Measurements from ENCODE around the gene MAPK4. TPM values are rescaled to one million over a fixed set of nuclear protein-coding genes. Genes with fewer than 3 reads are reported as not detected.

Gene MAPK4
- total RNA-seq, 2 donors from 2014 or later: not detected

- no peaks in the 10 kb centered on the region for H3K9me3 Mint-ChIP-seq
- DNase-seq (ENCODE audit: low spot score) (no peak), ATAC-seq (no peak)
- no peaks in the 10 kb centered on the region for H3K4me1 Mint-ChIP-seq (ENCODE audit: low read depth in 2 of 2)
- no peaks in the 10 kb centered on the region for H3K36me3 Mint-ChIP-seq
- H3K4me3 Mint-ChIP-seq: no peak overlapping the region
- no peak overlapping the region for H3K27ac Mint-ChIP-seq
- no peaks in the 10 kb centered on the region for H3K27me3 Mint-ChIP-seq
Measured at GRCh38 chr18:50638016-50638883, 78.4 kb downstream of the MAPK4 start.

DNA sequence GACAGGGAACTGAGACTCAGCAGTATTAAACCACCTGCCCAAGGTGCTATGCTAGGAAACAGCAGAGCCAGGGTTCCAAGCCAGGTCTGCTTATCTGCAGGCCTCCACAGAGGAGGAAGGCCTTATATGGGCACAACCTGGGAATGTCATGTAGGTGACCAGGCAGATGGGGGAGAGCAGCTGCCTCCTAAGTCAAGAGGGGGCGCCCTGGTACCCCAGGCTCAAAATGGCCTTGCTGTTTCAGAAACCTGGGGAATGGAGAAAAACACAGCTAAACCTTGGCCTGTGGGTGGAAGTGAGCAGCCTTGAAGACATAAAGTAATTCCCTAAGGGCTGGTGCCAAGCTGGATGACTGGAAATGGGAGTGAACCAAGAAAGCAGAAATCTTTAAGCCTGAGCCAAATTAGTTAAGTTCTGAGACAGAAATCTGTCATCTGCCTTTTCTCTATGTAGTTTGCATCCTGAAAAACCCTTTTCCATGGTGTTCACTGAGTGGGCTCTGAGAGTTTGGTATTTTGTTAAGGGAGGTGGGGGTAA is 79.1 kb downstream of the MAPK4 start:
- Mint-ChIP-seq H3K4me1 (ENCODE audit: low read depth in 2 of 2) (no peaks in the 10 kb centered on the region), H3K4me3 (no peak overlapping the region), H3K27ac (no peak overlapping the region), H3K9me3 (no peaks in the 10 kb centered on the region), H3K27me3 (peaks cover 0 to 3% of the 10 kb centered on the region in 2 donors), H3K36me3 (no peaks in the 10 kb centered on the region)
- ATAC-seq (no peak), DNase-seq (ENCODE audit: low spot score) (no peak)

GRCh38 chr18:50639711-50640110 is 79.8 kb downstream of the MAPK4 start:
- H3K27ac Mint-ChIP-seq: no peak overlapping the region

DNA sequence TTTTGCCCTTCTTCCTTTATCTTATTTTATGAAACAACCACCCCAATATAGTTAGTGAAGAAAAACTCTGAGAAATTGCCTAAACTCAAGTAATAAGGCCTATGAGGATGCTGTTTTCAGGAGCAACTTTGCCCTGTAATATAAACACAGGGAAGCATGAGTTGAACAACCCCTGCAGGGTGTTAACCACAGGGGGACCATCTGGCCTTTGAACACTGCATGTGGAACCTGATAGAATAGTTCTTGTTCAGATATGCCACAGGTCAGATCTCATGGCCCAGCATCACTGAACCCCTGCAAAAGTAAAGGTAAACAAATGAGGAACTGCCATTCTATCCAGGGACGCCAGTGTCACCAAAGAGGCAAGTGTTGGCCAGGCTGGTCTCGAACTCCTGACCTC is 82.6 kb downstream of the MAPK4 start:
- DNase-seq (ENCODE audit: low spot score) (no peak), ATAC-seq (no peak)
- Mint-ChIP-seq H3K4me1 (ENCODE audit: low read depth in 2 of 2) (no peaks in the 10 kb centered on the region), H3K36me3 (no peaks in the 10 kb centered on the region), H3K27ac (no peak overlapping the region), H3K9me3 (no peaks in the 10 kb centered on the region), H3K4me3 (no peak overlapping the region), H3K27me3 (peaks cover 0 to 5% of the 10 kb centered on the region in 2 donors)

More at GRCh38 chr18:50639711-50640110, 79.8 kb downstream of the MAPK4 start:
- ATAC-seq (no peak), DNase-seq (ENCODE audit: low spot score) (no peak)
- no peaks in the 10 kb centered on the region for H3K4me1 Mint-ChIP-seq (ENCODE audit: low read depth in 2 of 2)
- peaks cover 0 to 5% of the 10 kb centered on the region in 2 donors for H3K27me3 Mint-ChIP-seq
- H3K9me3 Mint-ChIP-seq: no peaks in the 10 kb centered on the region
- H3K36me3 Mint-ChIP-seq: no peaks in the 10 kb centered on the region
- no peak overlapping the region for H3K4me3 Mint-ChIP-seq

GRCh38 chr18:50644146-50644545 is 84.3 kb downstream of the MAPK4 start:
- Mint-ChIP-seq H3K36me3 (no peaks in the 10 kb centered on the region), H3K27ac (no peak overlapping the region), H3K4me1 (ENCODE audit: low read depth in 2 of 2) (no peaks in the 10 kb centered on the region), H3K4me3 (no peak overlapping the region), H3K27me3 (peaks cover 0 to 5% of the 10 kb centered on the region in 2 donors), H3K9me3 (no peaks in the 10 kb centered on the region)
- no peak for DNase-seq (ENCODE audit: low spot score)
- no peak for ATAC-seq

DNA sequence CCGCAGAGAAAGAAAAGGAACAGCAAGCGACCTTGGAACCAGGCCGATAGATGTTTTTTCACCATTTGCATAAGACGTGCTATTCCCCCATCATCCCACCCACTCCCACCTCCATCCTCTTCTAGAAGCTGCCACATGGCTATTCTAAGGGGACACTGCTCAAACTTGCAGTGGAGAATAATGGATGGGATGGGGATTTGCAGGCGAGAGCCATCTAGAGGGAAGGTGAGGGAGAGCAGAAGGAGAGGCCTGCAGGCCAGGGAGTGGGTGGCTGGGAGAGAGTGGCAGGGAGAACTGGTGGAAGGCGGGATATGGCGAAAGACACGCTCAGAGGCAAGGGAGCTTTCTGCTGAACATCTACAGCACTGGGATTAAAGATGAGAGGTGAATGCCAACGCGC is 84.9 kb downstream of the MAPK4 start:
- ATAC-seq: no peak
- DNase-seq (ENCODE audit: low spot score): no peak
- H3K4me1 Mint-ChIP-seq (ENCODE audit: low read depth in 2 of 2): no peaks in the 10 kb centered on the region
- no peak overlapping the region for H3K27ac Mint-ChIP-seq
- H3K27me3 Mint-ChIP-seq: peaks cover 0 to 5% of the 10 kb centered on the region in 2 donors
- H3K4me3 Mint-ChIP-seq: no peak overlapping the region
- H3K36me3 Mint-ChIP-seq: no peaks in the 10 kb centered on the region
- H3K9me3 Mint-ChIP-seq: no peaks in the 10 kb centered on the region

- ATAC-seq (no peak), DNase-seq (ENCODE audit: low spot score) (no peak)
- Mint-ChIP-seq H3K9me3 (no peaks in the 10 kb centered on the region), H3K4me3 (no peak overlapping the region), H3K27me3 (peaks cover 3 to 6% of the 10 kb centered on the region in 2 donors), H3K27ac (no peak overlapping the region), H3K36me3 (no peaks in the 10 kb centered on the region), H3K4me1 (ENCODE audit: low read depth in 2 of 2) (no peaks in the 10 kb centered on the region)
Measured at GRCh38 chr18:50647237-50647636, 87.3 kb downstream of the MAPK4 start.

DNA sequence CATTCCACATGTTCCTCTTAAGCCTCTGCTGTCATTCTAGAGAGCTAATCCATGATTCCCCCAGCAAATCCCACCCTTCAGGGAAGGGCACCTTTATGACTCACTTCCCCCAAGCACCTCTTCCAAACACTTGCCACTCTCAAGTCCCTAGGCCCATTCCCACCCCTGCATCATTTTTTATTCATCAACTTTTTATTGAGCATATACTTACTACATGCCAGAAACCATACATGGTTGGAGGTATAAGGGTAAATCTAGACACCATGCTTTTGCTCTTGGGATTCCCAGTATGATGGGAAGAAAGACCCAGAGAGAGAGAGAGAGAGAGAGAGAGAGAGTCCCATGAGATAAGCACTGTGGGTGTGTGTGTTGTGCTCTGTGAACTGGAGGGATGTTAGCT is 87.9 kb downstream of the MAPK4 start:
- Mint-ChIP-seq H3K27me3 (peaks cover 6 to 9% of the 10 kb centered on the region in 2 donors), H3K9me3 (no peaks in the 10 kb centered on the region), H3K4me3 (no peak overlapping the region), H3K4me1 (ENCODE audit: low read depth in 2 of 2) (no peaks in the 10 kb centered on the region), H3K36me3 (no peaks in the 10 kb centered on the region), H3K27ac (no peak overlapping the region)
- no peak for DNase-seq (ENCODE audit: low spot score)
- peak in 1 of 2 donors; percentile 2 for ATAC-seq

- DNase-seq (ENCODE audit: low spot score) (no peak), ATAC-seq (no peak)
- Mint-ChIP-seq H3K4me3 (no peak overlapping the region), H3K27ac (no peak overlapping the region), H3K4me1 (ENCODE audit: low read depth in 2 of 2) (no peaks in the 10 kb centered on the region), H3K36me3 (no peaks in the 10 kb centered on the region), H3K9me3 (no peaks in the 10 kb centered on the region), H3K27me3 (peaks cover 2 to 9% of the 10 kb centered on the region in 2 donors)
Measured at GRCh38 chr18:50649821-50650220, 89.9 kb downstream of the MAPK4 start.

- Mint-ChIP-seq H3K4me3 (no peak overlapping the region), H3K4me1 (ENCODE audit: low read depth in 2 of 2) (no peaks in the 10 kb centered on the region), H3K27ac (no peak overlapping the region), H3K27me3 (peaks cover 4 to 15% of the 10 kb centered on the region in 2 donors), H3K36me3 (no peaks in the 10 kb centered on the region), H3K9me3 (no peaks in the 10 kb centered on the region)
- DNase-seq (ENCODE audit: low spot score) (no peak), ATAC-seq (no peak)
Measured at GRCh38 chr18:50651334-50651733, 91.4 kb downstream of the MAPK4 start.

DNA sequence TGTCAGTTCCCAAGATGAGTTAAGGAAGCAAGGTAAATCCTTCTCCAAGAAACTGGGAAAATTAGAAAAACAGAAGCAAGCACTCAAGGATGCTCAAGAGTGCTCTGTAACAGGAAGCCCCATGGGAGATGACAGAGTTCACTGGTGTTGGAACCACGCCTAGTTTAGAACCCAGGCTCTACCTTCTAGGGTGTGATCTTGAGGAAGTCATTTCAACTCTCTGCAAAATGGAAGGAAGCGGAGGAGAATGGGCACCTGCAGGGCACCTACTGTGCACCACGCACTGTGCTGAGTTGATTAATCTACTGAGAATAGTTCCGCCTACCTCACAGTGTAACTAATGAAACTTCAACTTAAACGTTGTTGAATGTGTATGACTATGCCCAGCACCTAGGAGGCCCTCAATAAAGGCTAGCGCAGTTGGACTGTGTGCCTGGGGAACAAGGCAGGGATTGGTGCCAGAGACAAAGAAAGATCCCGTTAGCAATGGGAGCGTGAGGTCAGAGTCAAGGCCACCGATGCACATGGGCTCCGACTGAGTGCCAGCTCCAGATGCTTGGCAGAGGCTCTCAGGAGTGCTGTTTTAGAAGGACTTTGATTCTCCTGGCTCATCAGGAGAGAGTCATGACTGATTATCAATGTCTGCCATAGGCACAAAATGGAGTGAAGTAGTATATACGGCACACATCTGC is 93.7 kb downstream of the MAPK4 start:
- ATAC-seq (no peak), DNase-seq (ENCODE audit: low spot score) (no peak)
- H3K36me3 Mint-ChIP-seq: no peaks in the 10 kb centered on the region
- H3K27me3 Mint-ChIP-seq: peaks cover 4 to 15% of the 10 kb centered on the region in 2 donors
- no peaks in the 10 kb centered on the region for H3K9me3 Mint-ChIP-seq
- no peak overlapping the region for H3K4me3 Mint-ChIP-seq
- no peak overlapping the region for H3K27ac Mint-ChIP-seq
- no peaks in the 10 kb centered on the region for H3K4me1 Mint-ChIP-seq (ENCODE audit: low read depth in 2 of 2)

- no peak overlapping the region for H3K27ac Mint-ChIP-seq
- no peaks in the 10 kb centered on the region for H3K4me1 Mint-ChIP-seq (ENCODE audit: low read depth in 2 of 2)
- ATAC-seq (no peak), DNase-seq (ENCODE audit: low spot score) (no peak)
- no peaks in the 10 kb centered on the region for H3K36me3 Mint-ChIP-seq
- no peaks in the 10 kb centered on the region for H3K9me3 Mint-ChIP-seq
- H3K4me3 Mint-ChIP-seq: no peak overlapping the region
- H3K27me3 Mint-ChIP-seq: peaks cover 4 to 20% of the 10 kb centered on the region in 2 donors
Measured at GRCh38 chr18:50654211-50654610, 94.3 kb downstream of the MAPK4 start.

GRCh38 chr18:50654658-50655550 is 95.0 kb downstream of the MAPK4 start:
- ATAC-seq: no peak
- Mint-ChIP-seq H3K4me3 (no peak overlapping the region), H3K4me1 (ENCODE audit: low read depth in 2 of 2) (no peaks in the 10 kb centered on the region), H3K36me3 (no peaks in the 10 kb centered on the region), H3K27me3 (peaks cover 4 to 24% of the 10 kb centered on the region in 2 donors), H3K27ac (no peak overlapping the region), H3K9me3 (no peaks in the 10 kb centered on the region)
- DNase-seq (ENCODE audit: low spot score): no peak

Data from natural killer cell treated with Interleukin-12 subunit alpha and Interleukin-12 subunit beta and Interleukin-15 and Interleukin-18, amount 100 ng/mL, for 72 hours (primary cell).